Activated naive CD4-positive, alpha-beta T cell treated with anti-CD3 and anti-CD28 coated beads, Interleukin-2, amount 50 U/mL, for 72 hours (primary cell): ENCODE results near the gene CBR4. TPM values are rescaled to one million over a fixed set of nuclear protein-coding genes. Genes with fewer than 3 reads are reported as not detected.
"Not testable (repeated sequence)": the region's sequence is repeated elsewhere in the genome, so short reads cannot be mapped to it uniquely, and the experiment has no call there.

Experiments
- ATAC-seq, 2 donors: fragments of 150-1000 bp; cut with Tn5 transposase; 2 replicates each; pipeline ENCODE4 v1.10.0; 2021; ENCODE audit warnings: mild to moderate bottlenecking in 2 of 2, moderate library complexity in 2 of 2
- DNase-seq, 2 donors: peaks; one replicate each; pipeline ENCODE4 v3.0.0; 2021 to 2022; ENCODE audit warnings: low spot score in 2 of 2
- H3K27ac Mint-ChIP-seq, 2 donors: one replicate each; pipeline ENCODE4 v1.8.0; 2022; ENCODE audit warnings: mild to moderate bottlenecking in 2 of 2, mixed read lengths in 2 of 2
- H3K36me3 Mint-ChIP-seq, 2 donors: one replicate each; pipeline ENCODE4 v1.8.0; 2022; ENCODE audit warnings: mixed read lengths in 2 of 2
- H3K9me3 Mint-ChIP-seq, 2 donors: one replicate each; pipeline ENCODE4 v1.8.0; 2022; ENCODE audit warnings: mixed read lengths in 2 of 2
- total RNA-seq, 2 donors: library from RNA; stranded (reverse); gene quantifications; one replicate each; pipeline ENCODE4 v1.2.3, GENCODE V29; 2022

CBR4 gene
- total RNA-seq, 2 donors from 2014 or later: 18.0 to 22.4 TPM

- no peak for DNase-seq
- no peak for ATAC-seq
- Mint-ChIP-seq H3K9me3 (peaks cover 5 to 7% of the 10 kb centered on the region in 2 donors), H3K27ac (no peak overlapping the region), H3K36me3 (peaks cover 6 to 19% of the 10 kb centered on the region in 2 donors)
Measured at GRCh38 chr4:168955674-168956073, 54.4 kb downstream of the CBR4 start.

- not testable (repeated sequence) for ATAC-seq, DNase-seq, H3K27ac Mint-ChIP-seq
- Mint-ChIP-seq H3K9me3 (peaks cover 19 to 22% of the 10 kb centered on the region in 2 donors), H3K36me3 (peaks cover 13 to 19% of the 10 kb centered on the region in 2 donors)
Measured at GRCh38 chr4:168952821-168953246, 57.2 kb downstream of the CBR4 start.

GRCh38 chr4:168945291-168945690 is 64.8 kb downstream of the CBR4 start:
- ATAC-seq (no peak), DNase-seq (no peak)
- H3K9me3 Mint-ChIP-seq: peaks cover 12 to 17% of the 10 kb centered on the region in 2 donors
- H3K27ac Mint-ChIP-seq: no peak overlapping the region
- H3K36me3 Mint-ChIP-seq: peaks cover 0 to 12% of the 10 kb centered on the region in 2 donors

GRCh38 chr4:168942985-168943384 is 67.1 kb downstream of the CBR4 start:
- Mint-ChIP-seq H3K27ac (no peak overlapping the region), H3K9me3 (peaks cover 5 to 11% of the 10 kb centered on the region in 2 donors), H3K36me3 (peaks cover 5 to 12% of the 10 kb centered on the region in 2 donors)
- DNase-seq (no peak), ATAC-seq (no peak)
